HG02678 (cell line): ENCODE data around the gene BCAN.
A peak's percentile ranks its signal among the peaks of the same experiment; 100 is the strongest.

Experiments
- ATAC-seq: cut with Tn5 transposase; IDR thresholded peaks from one replicate; pipeline ENCODE4 v1.9.1; 2021; ENCODE audit warnings: mild to moderate bottlenecking, moderate library complexity; ENCODE audit not compliant: unreplicated experiment

The BCAN gene

DNA sequence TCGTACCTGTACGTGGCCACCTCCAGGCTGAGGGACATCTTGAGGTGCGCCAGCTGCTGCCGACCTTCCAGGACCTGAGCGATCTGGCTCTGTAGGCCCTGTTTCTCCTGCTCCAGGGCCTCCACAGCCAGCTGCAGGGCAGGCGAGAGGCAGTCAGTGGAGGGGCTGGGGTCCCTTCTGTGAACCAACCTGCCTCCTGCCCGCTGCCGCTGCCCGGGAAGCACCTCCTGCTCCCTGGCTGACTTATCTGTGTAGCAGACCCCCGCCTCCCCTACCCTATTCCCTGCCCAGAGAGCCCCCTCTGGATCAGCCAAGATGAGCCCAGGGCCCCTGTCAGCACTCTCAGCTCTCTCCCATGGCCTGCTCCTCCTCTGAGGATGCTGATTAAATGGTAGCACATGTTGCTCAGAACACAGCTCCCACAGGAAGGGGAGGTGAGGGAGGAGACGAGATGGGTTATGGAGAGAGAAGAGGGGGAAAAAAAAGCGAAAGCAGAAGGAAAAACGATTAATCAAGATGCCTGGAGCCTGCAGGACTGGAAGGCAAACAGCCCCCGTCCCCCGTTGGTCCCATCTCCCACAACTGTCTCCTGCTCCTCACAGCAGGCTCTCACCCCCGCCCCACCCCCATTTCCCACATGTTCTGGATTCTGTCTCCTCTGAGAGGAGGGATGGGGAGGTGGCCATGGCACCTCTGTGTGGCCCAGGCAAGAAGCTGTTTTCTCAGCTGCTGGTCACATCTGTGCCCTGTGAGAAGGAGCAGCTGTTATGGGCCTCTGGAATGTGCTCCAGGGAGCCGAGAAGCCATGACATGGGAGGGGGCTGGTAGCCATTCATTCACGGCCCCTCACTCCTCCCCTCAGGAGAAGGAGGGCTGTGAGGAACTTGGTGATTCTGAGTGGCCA is 33.5 kb downstream of the BCAN start:
- ATAC-seq = no peak

DNA sequence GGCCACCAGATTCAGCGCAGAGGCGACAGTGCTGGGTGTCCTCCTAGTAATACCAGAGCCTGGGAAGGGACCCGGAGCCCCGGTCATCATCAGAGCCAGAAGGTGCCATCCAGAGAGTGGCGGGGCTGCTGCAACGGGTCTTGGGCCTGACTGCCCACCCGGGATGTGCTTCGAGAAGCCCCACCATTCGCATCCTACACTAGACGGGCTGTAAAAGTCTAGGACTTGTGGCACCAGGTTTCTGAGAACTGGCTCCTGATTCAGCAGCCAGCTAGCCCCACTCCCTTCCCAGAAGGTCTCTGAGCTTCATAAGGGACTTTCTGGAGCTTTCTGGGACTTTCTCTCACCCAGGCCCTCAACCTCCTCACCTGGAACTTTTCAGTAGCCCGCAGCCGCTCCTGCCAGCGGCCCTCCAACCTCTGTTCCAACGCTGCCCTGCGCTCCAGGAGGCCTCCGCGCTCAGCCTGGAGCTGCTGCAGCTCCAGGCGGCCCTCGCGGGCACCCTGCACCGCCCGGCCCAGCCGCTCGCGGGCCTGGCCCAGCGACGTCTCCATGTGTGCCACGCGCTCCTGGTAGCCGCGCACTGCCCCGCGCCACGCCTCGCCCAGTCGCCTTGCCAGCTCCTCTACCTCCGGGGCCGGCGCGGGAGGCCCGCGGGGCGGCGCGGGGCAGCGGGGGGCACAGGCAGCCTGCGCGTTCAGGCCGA is 34.4 kb downstream of the BCAN start:
- ATAC-seq = no peak

GRCh38 chr1:156676820-156677615 is 35.1 kb downstream of the BCAN start, which contains the start of gene NES:
Gene NES (minus strand): TSS chr1:156677407. CDS start chr1:156677264, 143 bp downstream.
- ATAC-seq = no peak

GRCh38 chr1:156677616-156678596 is 36.0 kb downstream of the BCAN start:
- no peak for ATAC-seq

DNA sequence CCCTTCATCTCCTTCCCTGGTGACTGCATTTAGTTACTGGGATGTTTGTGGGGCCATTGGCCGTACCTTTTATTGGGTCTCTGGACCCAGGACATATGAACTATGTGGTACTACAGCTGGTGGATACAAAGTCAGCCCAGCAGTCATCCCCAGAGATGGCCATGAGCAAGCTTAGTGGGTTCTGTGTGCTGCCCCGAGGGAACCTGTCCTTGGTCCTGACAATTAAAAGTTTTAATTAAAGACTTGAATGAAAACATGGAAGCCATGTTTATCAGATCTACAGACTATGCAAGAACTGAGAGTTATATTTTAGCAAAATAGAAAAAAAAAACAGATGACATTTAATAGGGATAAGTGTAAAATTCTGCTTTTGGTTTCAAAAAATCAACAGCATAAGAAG is 38.1 kb downstream of the BCAN start:
- ATAC-seq = no peak

GRCh38 chr1:156681196-156681960 is 39.5 kb downstream of the BCAN start:
- ATAC-seq = no peak

- ATAC-seq = no peak
These were observed 40.4 kb downstream of the BCAN start for GRCh38 chr1:156682166-156682890.

DNA sequence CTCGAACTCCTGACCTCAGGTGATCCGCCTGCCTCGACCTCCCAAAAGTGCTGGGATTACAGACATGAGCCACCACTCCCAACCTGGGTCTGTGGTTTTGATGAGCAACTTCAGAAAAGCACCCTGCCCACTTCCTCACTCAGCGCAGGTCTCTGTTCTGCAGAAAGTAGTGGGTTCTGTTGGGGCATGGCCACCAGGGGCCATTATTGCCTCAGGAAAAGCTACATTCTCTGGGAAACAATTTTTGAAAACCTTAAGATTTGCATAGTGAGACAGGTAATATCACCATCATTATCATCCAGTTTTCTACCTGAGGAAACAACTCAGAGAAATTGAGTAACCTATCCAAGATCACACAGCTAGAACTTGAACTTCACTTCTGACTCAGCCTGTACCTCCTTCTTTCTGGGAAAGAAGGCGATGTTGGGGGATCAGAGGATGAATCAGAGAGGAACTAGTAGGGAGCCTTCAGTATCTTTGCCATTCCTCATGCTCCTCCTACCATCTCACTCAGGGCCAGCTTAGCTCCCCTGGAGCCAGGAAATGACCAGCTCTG is 42.4 kb downstream of the BCAN start:
- no peak for ATAC-seq

- peak; percentile 84 for ATAC-seq
These were observed 47.4 kb downstream of the BCAN start for GRCh38 chr1:156689035-156689952.

- ATAC-seq = no peak
These were observed 48.2 kb downstream of the BCAN start for GRCh38 chr1:156689953-156690674.

DNA sequence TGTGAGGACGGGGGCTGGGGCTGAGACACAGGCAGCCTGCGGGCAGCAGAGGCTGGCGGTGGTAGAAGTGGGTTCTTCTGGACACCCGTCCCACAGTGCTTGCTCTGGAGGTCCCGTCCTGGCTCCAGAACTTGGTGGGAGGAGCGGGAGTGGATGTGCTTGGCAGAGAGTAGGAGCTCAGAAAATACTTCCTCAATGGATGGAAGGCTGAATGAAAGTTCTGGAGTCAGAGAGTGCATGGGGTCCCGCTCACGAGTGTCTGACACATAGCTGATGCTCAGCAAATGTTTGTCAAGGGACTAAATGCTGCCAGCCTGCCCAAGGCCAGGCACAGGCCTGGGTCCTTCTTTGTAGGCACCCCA is 48.7 kb downstream of the BCAN start:
- no peak for ATAC-seq

DNA sequence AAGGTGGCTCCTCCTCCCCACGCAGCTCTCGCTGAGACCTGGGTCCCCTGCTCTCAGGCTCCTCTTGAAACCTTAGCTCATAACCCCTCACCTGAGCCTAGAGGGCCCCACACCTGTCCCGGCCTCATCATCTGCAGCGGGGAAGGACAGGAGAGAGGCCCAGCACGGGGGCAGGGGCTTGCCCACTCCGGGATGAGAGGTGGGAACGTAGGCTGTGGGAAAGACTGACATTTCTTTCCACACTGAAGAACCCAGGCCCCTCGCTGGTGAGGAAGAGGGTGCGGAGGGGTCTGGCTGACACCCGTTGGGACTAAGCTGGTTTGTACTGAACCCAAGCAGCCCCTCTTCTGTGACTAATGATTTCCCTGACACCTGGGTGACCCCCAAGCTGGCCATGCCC is 49.3 kb downstream of the BCAN start:
- ATAC-seq = no peak

- no peak for ATAC-seq
These were observed 49.9 kb downstream of the BCAN start for GRCh38 chr1:156691665-156692440.

GRCh38 chr1:156692441-156692924 is 50.6 kb downstream of the BCAN start:
- ATAC-seq = no peak

DNA sequence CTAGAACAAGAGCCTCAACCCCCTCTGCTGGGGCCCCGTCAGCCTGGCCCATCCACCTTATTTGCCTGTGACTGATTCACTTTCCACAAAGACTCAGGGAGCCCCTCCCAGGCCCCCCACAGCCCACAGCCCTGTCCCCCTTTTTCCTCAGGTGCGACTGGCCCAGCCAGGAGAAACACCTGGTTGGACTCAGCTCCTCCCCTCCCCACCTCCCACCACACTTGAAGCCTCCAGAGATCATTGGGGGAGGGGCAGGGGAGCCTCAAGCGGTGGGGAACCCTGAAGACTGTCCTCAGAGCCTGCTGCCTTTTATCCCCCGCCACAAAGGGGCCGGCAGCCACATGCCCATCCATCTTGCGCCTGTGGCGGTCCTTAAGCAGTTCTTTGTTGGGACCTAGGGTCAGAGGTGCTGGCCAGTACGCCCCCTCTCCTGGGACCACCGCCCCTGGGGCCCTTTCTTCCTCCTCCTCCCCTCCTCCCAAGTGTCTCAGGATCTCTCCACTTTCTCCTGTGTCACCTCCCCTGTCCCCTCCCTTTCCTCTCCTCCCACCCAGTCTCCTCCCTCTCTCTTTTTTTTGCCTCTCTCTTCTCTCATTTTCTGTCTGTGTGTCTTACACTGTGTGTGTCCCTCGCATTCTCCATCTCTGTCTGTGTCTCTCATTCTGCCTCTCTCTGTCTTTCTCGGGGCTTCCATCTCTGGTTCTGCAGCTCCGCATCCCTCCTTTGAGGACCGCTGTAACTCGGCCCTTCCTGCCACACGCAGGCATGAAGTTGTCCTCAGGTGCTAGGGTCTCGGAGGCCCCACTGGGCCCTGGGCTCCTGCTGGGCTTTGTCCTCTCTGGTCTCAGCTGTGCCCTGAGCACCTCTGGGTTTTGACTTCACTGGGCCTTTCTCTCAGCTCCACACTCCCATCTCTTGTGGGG is 51.3 kb downstream of the BCAN start:
- no peak for ATAC-seq
